Transverse colon (tissue), 4 donors: Measurements from ENCODE around the gene ZNF560. TPM values are rescaled to one million over a fixed set of nuclear protein-coding genes. Genes with fewer than 3 reads are reported as not detected.
A peak's percentile ranks its signal among the peaks of the same experiment; 100 is the strongest.

ENCODE experiments used
- DNase-seq: peaks from one replicate; pipeline ENCODE4 v3.0.0-alpha.2; 2019
- H3K27ac ChIP-seq, 4 donors: fragments of 200-600 bp; sonication (generic); 2 replicates each; pipeline ENCODE4 v1.5.1; 2016 to 2018; ENCODE audit warnings: inconsistent platforms in 4 of 4
- H3K27me3 ChIP-seq: fragments of 200-600 bp; sonication (generic); 2 replicates; pipeline ENCODE4 v1.5.1; 2017; ENCODE audit warnings: inconsistent platforms
- H3K36me3 ChIP-seq, 4 donors: fragments of 200-600 bp; sonication (generic); 2 replicates each; pipeline ENCODE4 v1.5.1; 2017 to 2019; ENCODE audit warnings: inconsistent platforms in 4 of 4
- H3K4me1 ChIP-seq, 4 donors: fragments of 200-600 bp; sonication (generic); 2 replicates each; pipeline ENCODE4 v1.5.1; 2017 to 2020; ENCODE audit warnings: inconsistent platforms in 4 of 4
- H3K4me3 ChIP-seq, 4 donors: fragments of 200-600 bp; sonication (generic); 1 replicate in 1 of 4; 2 replicates in 3 of 4; pipeline versions ENCODE4 v1.5.1 to v1.6.1; 2017 to 2019; ENCODE audit warnings: inconsistent platforms in 4 of 4
- H3K9me3 ChIP-seq, 2 donors: fragments of 200-600 bp; sonication (generic); 2 replicates each; pipeline ENCODE4 v1.5.1; 2017 to 2019; ENCODE audit warnings: inconsistent platforms in 2 of 2
- EP300 ChIP-seq: sonication (generic); formaldehyde crosslinking; IDR thresholded peaks from one replicate; pipeline ENCODE4 v1.6.1; 2017; ENCODE audit warnings: antibody characterized with exemption, low read depth
- POLR2A ChIP-seq: fragments of 450-650 bp; IDR thresholded peaks from one replicate; pipeline ENCODE4 v1.6.1; 2016; ENCODE audit warnings: antibody characterized with exemption, mild to moderate bottlenecking, moderate library complexity
- POLR2AphosphoS5 ChIP-seq, 3 donors: sonication (generic); formaldehyde crosslinking; IDR thresholded peaks; one replicate each; pipeline ENCODE4 v1.6.1; 2016; ENCODE audit warnings: antibody characterized with exemption in 3 of 3
- WGBS, 2 donors: methylation state at CpG; one replicate each; pipeline ENCODE4 v1.1.5; 2018; ENCODE audit warnings: low coverage in 1 of 2; 5-methylcytosine and 5-hydroxymethylcytosine counted together
- in situ Hi-C, 4 donors: fragments of 200-750 bp; cut with MboI; loops; one replicate each; pipeline versions ENCODE4 v1.15.0 to v1.15.1; 2017; ENCODE audit warnings: low sequenced_read_pairs in 3 of 4, low pct_ligation_motif_present in 1 of 4, low pct_unique_long_range_greater_than_20kb in 1 of 4
- intact Hi-C: fragments of 100-400 bp; cut with DNase I; formaldehyde crosslinking; loops from one replicate; pipeline ENCODE4 v1.15.1; 2023; ENCODE audit warnings: low total_unique reads
- total RNA-seq, 4 donors: library from RNA; depleted of rRNA; stranded (reverse); fragments of >200 nt; gene quantifications; one replicate each; pipeline ENCODE4 v1.1.0, GENCODE V29; 2016
- TF ChIP-seq, protein P1 (sequence below), 5 experiments: fragments of 200-600 bp in 3 of 5; fragments of 450-650 bp in 2 of 5; sonication (generic) in 3 of 5; IDR thresholded peaks; 1 replicate in 2 of 5; 2 replicates in 3 of 5; pipeline ENCODE4 v1.5.1; 2016 to 2017; ENCODE audit warnings: antibody characterized with exemption in 5 of 5, inconsistent platforms in 3 of 5, mild to moderate bottlenecking in 2 of 5, moderate library complexity in 1 of 5

ZNF560 gene
- total RNA-seq, 4 donors from 2014 or later = not detected

DNA sequence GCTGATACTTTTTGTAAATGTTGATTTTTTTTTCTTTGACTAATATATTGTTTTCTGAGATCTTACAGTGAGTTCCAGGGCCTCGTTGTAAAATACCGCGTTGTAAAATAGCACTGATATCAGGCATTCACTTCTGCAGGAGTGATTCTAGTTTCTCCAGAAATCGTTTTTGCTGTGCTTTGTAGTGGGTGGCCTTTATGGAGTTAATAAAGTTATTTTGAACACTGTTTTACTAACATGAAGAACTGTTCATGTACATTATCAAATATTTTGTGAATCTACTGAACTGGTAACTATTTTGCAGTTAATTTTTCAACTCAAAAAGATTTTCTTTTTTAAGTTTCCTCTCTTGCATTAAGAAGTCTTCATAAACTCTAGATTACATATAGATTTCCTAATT, 62.1 kb downstream of the ZNF560 start:
- 93 to 94% methylated on average over 4 of the region's 4 CpGs for WGBS, 2 donors
- DNase-seq = no peak
- Histone ChIP-seq H3K36me3 (peaks cover 0 to 14% (median 7%) of the 10 kb centered on the region in 4 donors), H3K4me1 (peaks cover 6 to 19% (median 13%) of the 10 kb centered on the region in 4 donors), H3K9me3 (no peaks in the 10 kb centered on the region), H3K4me3 (no peak overlapping the region), H3K27me3 (no peaks in the 10 kb centered on the region), H3K27ac (no peak overlapping the region)
- in situ Hi-C loops = no loop called here
- intact Hi-C loops = no loop called here
- no peak for TF ChIP-seq POLR2AphosphoS5 (IDR thresholded peaks at IDR 0.05)
- TF ChIP-seq, protein P1, sequence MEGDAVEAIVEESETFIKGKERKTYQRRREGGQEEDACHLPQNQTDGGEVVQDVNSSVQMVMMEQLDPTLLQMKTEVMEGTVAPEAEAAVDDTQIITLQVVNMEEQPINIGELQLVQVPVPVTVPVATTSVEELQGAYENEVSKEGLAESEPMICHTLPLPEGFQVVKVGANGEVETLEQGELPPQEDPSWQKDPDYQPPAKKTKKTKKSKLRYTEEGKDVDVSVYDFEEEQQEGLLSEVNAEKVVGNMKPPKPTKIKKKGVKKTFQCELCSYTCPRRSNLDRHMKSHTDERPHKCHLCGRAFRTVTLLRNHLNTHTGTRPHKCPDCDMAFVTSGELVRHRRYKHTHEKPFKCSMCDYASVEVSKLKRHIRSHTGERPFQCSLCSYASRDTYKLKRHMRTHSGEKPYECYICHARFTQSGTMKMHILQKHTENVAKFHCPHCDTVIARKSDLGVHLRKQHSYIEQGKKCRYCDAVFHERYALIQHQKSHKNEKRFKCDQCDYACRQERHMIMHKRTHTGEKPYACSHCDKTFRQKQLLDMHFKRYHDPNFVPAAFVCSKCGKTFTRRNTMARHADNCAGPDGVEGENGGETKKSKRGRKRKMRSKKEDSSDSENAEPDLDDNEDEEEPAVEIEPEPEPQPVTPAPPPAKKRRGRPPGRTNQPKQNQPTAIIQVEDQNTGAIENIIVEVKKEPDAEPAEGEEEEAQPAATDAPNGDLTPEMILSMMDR (IDR thresholded peaks at IDR 0.05) = no peak
- TF ChIP-seq EP300 = no peak

GRCh38 chr19:9435279-9436268, 62.8 kb downstream of the ZNF560 start, which contains the start of gene ZNF266:
Gene ZNF266, minus strand, starts transcription at chr19:9435573. Its CDS starts 15,484 bp downstream, at chr19:9420089.
- WGBS, 2 donors = 20 to 72% methylated on average over 12 to 47 of the region's 56 CpGs
- TF ChIP-seq POLR2AphosphoS5 (IDR thresholded peaks at IDR 0.05) = peak in 2 of 3 donors; percentile 44 to 64
- TF ChIP-seq EP300 = no peak
- TF ChIP-seq, protein P1 (IDR thresholded peaks at IDR 0.05) = peak; percentile 85 to 95 (median 90)
- TF ChIP-seq POLR2A = peak; percentile 40
- H3K27me3 ChIP-seq = no peaks in the 10 kb centered on the region
- peak within 1 kb of the TSS; percentile 86 to 93 (median 87) for H3K27ac ChIP-seq
- peak; percentile 91 for DNase-seq
- H3K4me1 ChIP-seq = peaks cover 6 to 19% (median 13%) of the 10 kb centered on the region in 4 donors
- in situ Hi-C loops = no loop called here
- intact Hi-C loops = no loop called here
- H3K4me3 ChIP-seq = peak within 1 kb of the TSS; percentile 71 to 98 (median 86)
- H3K36me3 ChIP-seq = peaks cover 0 to 19% (median 7%) of the 10 kb centered on the region in 4 donors
- H3K9me3 ChIP-seq = no peaks in the 10 kb centered on the region

- peaks cover 6 to 19% (median 13%) of the 10 kb centered on the region in 4 donors for H3K4me1 ChIP-seq
- peaks cover 0 to 23% (median 9%) of the 10 kb centered on the region in 4 donors for H3K36me3 ChIP-seq
- H3K9me3 ChIP-seq = no peaks in the 10 kb centered on the region
- intact Hi-C loops (no loop called here), in situ Hi-C loops (no loop called here)
- 80 to 94% methylated on average over 1 to 7 of the region's 7 CpGs for WGBS, 2 donors
- no peaks in the 10 kb centered on the region for H3K27me3 ChIP-seq
- DNase-seq = no peak
- TF ChIP-seq, protein P1 (IDR thresholded peaks at IDR 0.05) = peak in 3 of 5 experiments; percentile 20 to 34 (median 24)
- TF ChIP-seq POLR2AphosphoS5 (IDR thresholded peaks at IDR 0.05) = no peak
- TF ChIP-seq EP300 = no peak
- no peak overlapping the region for H3K27ac ChIP-seq
- H3K4me3 ChIP-seq = no peak overlapping the region
Measured at GRCh38 chr19:9431475-9431874, 66.9 kb downstream of the ZNF560 start.

GRCh38 chr19:9430444-9430843, 68.0 kb downstream of the ZNF560 start:
- WGBS, 2 donors = 100% methylated on average over 1 of the region's 1 CpG; no CpG with 5 or more reads in 1 of the 2 donors
- TF ChIP-seq POLR2AphosphoS5 (IDR thresholded peaks at IDR 0.05) (no peak), EP300 (no peak), POLR2A (no peak)
- Histone ChIP-seq H3K9me3 (no peaks in the 10 kb centered on the region), H3K27ac (no peak overlapping the region), H3K4me3 (no peak overlapping the region), H3K27me3 (no peaks in the 10 kb centered on the region), H3K36me3 (peaks cover 0 to 30% (median 14%) of the 10 kb centered on the region in 4 donors), H3K4me1 (peaks cover 6 to 12% (median 9%) of the 10 kb centered on the region in 4 donors)
- intact Hi-C loops (no loop called here), in situ Hi-C loops (no loop called here)
- DNase-seq = no peak
